HG02840 (cell line): ENCODE data around the gene ASRGL1.

Experiments
- ATAC-seq: cut with Tn5 transposase; IDR thresholded peaks from one replicate; pipeline ENCODE4 v1.9.1; 2021; ENCODE audit warnings: mild to moderate bottlenecking, moderate library complexity, moderate number of reproducible peaks; ENCODE audit not compliant: unreplicated experiment, low FRiP score

ASRGL1 gene

GRCh38 chr11:62435846-62436660 is 98.8 kb downstream of the ASRGL1 start:
- no peak for ATAC-seq

GRCh38 chr11:62437616-62438015 is 100.4 kb downstream of the ASRGL1 start:
- no peak for ATAC-seq

GRCh38 chr11:62438641-62439040 is 101.4 kb downstream of the ASRGL1 start:
- no peak for ATAC-seq

- ATAC-seq = no peak
These were observed 102.7 kb downstream of the ASRGL1 start for GRCh38 chr11:62439785-62440602.
